Measurements from ENCODE around the gene PAX5.

Gene PAX5

GRCh38 chr9:36855448-36856315, 178.4 kb downstream of the PAX5 start:
- no peak for DNase-seq
- in situ Hi-C loops (cut with MboI; ENCODE audit: low pct_unique_long_range_greater_than_20kb, low sequenced_read_pairs) = no loop called here

- DNase-seq = no peak
- in situ Hi-C loops (cut with MboI; ENCODE audit: low pct_unique_long_range_greater_than_20kb, low sequenced_read_pairs) = no loop called here
These were observed 179.3 kb downstream of the PAX5 start for GRCh38 chr9:36854751-36855150.

GRCh38 chr9:36854034-36854433, 180.0 kb downstream of the PAX5 start:
- in situ Hi-C loops (cut with MboI; ENCODE audit: low pct_unique_long_range_greater_than_20kb, low sequenced_read_pairs) = no loop called here

GRCh38 chr9:36853233-36853632, 180.8 kb downstream of the PAX5 start:
- DNase-seq = no peak
- in situ Hi-C loops (cut with MboI; ENCODE audit: low pct_unique_long_range_greater_than_20kb, low sequenced_read_pairs) = no loop called here

More at GRCh38 chr9:36854034-36854433, 180.0 kb downstream of the PAX5 start:
- no peak for DNase-seq

GRCh38 chr9:36849943-36850342, 184.1 kb downstream of the PAX5 start:
- in situ Hi-C loops (cut with MboI; ENCODE audit: low pct_unique_long_range_greater_than_20kb, low sequenced_read_pairs) = loop anchor here (25.0 kb wide), 1 partner anchor 537 kb away; no protein-coding TSS in a partner anchor
- DNase-seq = no peak

- no peak for DNase-seq
- in situ Hi-C loops (cut with MboI; ENCODE audit: low pct_unique_long_range_greater_than_20kb, low sequenced_read_pairs) = loop anchor here (25.0 kb wide), 1 partner anchor 538 kb away; no protein-coding TSS in a partner anchor
These were observed 185.1 kb downstream of the PAX5 start for GRCh38 chr9:36848946-36849345.

GRCh38 chr9:36847781-36848673, 186.0 kb downstream of the PAX5 start:
- DNase-seq = no peak
- in situ Hi-C loops (cut with MboI; ENCODE audit: low pct_unique_long_range_greater_than_20kb, low sequenced_read_pairs) = loop anchor here (25.0 kb wide), 1 partner anchor 539 kb away; no protein-coding TSS in a partner anchor

- in situ Hi-C loops (cut with MboI; ENCODE audit: low pct_unique_long_range_greater_than_20kb, low sequenced_read_pairs) = loop anchor here (25.0 kb wide), 1 partner anchor 541 kb away; no protein-coding TSS in a partner anchor
- no peak for DNase-seq
These were observed 187.4 kb downstream of the PAX5 start for GRCh38 chr9:36846621-36847020.

- in situ Hi-C loops (cut with MboI; ENCODE audit: low pct_unique_long_range_greater_than_20kb, low sequenced_read_pairs) = loop anchor here (25.0 kb wide), 1 partner anchor 541 kb away; no protein-coding TSS in a partner anchor
- DNase-seq = no peak
These were observed 188.2 kb downstream of the PAX5 start for GRCh38 chr9:36845844-36846243.

GRCh38 chr9:36844961-36845360, 189.1 kb downstream of the PAX5 start:
- in situ Hi-C loops (cut with MboI; ENCODE audit: low pct_unique_long_range_greater_than_20kb, low sequenced_read_pairs) = loop anchor here (25.0 kb wide), 1 partner anchor 542 kb away; no protein-coding TSS in a partner anchor
- DNase-seq = no peak

- in situ Hi-C loops (cut with MboI; ENCODE audit: low pct_unique_long_range_greater_than_20kb, low sequenced_read_pairs) = loop anchor here (25.0 kb wide), 1 partner anchor 543 kb away; no protein-coding TSS in a partner anchor
- DNase-seq = no peak
These were observed 190.1 kb downstream of the PAX5 start for GRCh38 chr9:36843964-36844363.

- in situ Hi-C loops (cut with MboI; ENCODE audit: low pct_unique_long_range_greater_than_20kb, low sequenced_read_pairs) = loop anchor here (25.0 kb wide), 1 partner anchor 544 kb away; no protein-coding TSS in a partner anchor
- no peak for DNase-seq
These were observed 191.2 kb downstream of the PAX5 start for GRCh38 chr9:36842560-36843530.

- DNase-seq = no peak
- in situ Hi-C loops (cut with MboI; ENCODE audit: low pct_unique_long_range_greater_than_20kb, low sequenced_read_pairs) = loop anchor here (25.0 kb wide), 1 partner anchor 546 kb away; no protein-coding TSS in a partner anchor
These were observed 193.1 kb downstream of the PAX5 start for GRCh38 chr9:36840898-36841536.

GRCh38 chr9:36839131-36839885, 194.8 kb downstream of the PAX5 start:
- no peak for DNase-seq
- in situ Hi-C loops (cut with MboI; ENCODE audit: low pct_unique_long_range_greater_than_20kb, low sequenced_read_pairs) = loop anchor here (25.0 kb wide), 1 partner anchor 548 kb away; no protein-coding TSS in a partner anchor

GRCh38 chr9:36837431-36838405, 196.3 kb downstream of the PAX5 start:
- no peak for DNase-seq
- in situ Hi-C loops (cut with MboI; ENCODE audit: low pct_unique_long_range_greater_than_20kb, low sequenced_read_pairs) = loop anchor here (25.0 kb wide), 1 partner anchor 550 kb away; no protein-coding TSS in a partner anchor

GRCh38 chr9:36836486-36836885, 197.6 kb downstream of the PAX5 start:
- in situ Hi-C loops (cut with MboI; ENCODE audit: low pct_unique_long_range_greater_than_20kb, low sequenced_read_pairs) = loop anchor here (25.0 kb wide), 1 partner anchor 551 kb away; no protein-coding TSS in a partner anchor
- no peak for DNase-seq

Measured in KBM-7 (cell line).